ENCODE data around the gene NKAPL. TPM values are rescaled to one million over a fixed set of nuclear protein-coding genes. Genes with fewer than 3 reads are reported as not detected.

The NKAPL gene
- total and polyA plus RNA-seq, 2 of the 8 experiments (the other 6 are each of a cell fraction or from before 2014, with no cell fraction given): 0.08 TPM; not detected in 1

GRCh38 chr6:28215425-28215824, 43.7 kb upstream of the NKAPL start:
- ChIA-PET POLR2A (ENCODE audit: partially characterized antibody) (no interaction called here), CTCF (ENCODE audit: partially characterized antibody) (interaction anchor here (0.5 kb wide), 1 partner anchor 210 kb away, joined by 3 read pairs; no protein-coding TSS in a partner anchor)
- H3K4me3 ChIP-seq (ENCODE audit: extremely low read depth in 1 of 4, insufficient read depth in 2 of 4, low read depth in 3 of 4, low read length in 4 of 4): no peak overlapping the region
- H3K23ac ChIP-seq (ENCODE audit: insufficient read length): no peak overlapping the region
- peaks cover 0 to 24% (median 15%) of the 10 kb centered on the region in 4 experiments; a peak in 6 of 7 replicates for H3K27me3 ChIP-seq (replicated peaks in 1 of 4; ENCODE audit: control insufficient read depth in 3 of 4, extremely low read depth in 1 of 4, insufficient read depth in 3 of 4, low read length in 3 of 4)
- H3K23me2 ChIP-seq (ENCODE audit: low read depth, low read length): peaks cover 6% of the 10 kb centered on the region
- no peak overlapping the region for H3K56ac ChIP-seq (replicated peaks; ENCODE audit: insufficient read length, low read depth, low read length)
- H3K36me3 ChIP-seq (ENCODE audit: control insufficient read depth in 2 of 4, insufficient read depth in 4 of 4, low read length in 3 of 4): no peaks in the 10 kb centered on the region
- H3K27ac ChIP-seq (ENCODE audit: low read depth, low read length): no peak overlapping the region
- H2AK5ac ChIP-seq (ENCODE audit: low read depth, low read length): no peak overlapping the region
- H2BK5ac ChIP-seq (ENCODE audit: low read depth, low read length): no peak overlapping the region
- no peak overlapping the region for H3K9ac ChIP-seq (replicated peaks in 1 of 4; ENCODE audit: extremely low read depth in 1 of 4, low read depth in 3 of 4, low read length in 3 of 4)
- no peak overlapping the region for H3K18ac ChIP-seq (ENCODE audit: extremely low read depth, low read length)
- H4K8ac ChIP-seq (ENCODE audit: extremely low read depth, insufficient read depth, low read length): no peak overlapping the region
- no peak overlapping the region for H4K5ac ChIP-seq (ENCODE audit: insufficient read length, low read depth, low read length)
- H2BK120ac ChIP-seq (replicated peaks; ENCODE audit: low read depth, low read length): no peak overlapping the region
- WGBS, 2 experiments (ENCODE audit: extremely low coverage in 1 of 2, insufficient coverage in 1 of 2, insufficient read length in 1 of 2, insufficient replicate concordance in 2 of 2, low coverage in 1 of 2, low lambda C conversion rate in 2 of 2, missing lambda C conversion rate in 1 of 2): 89% methylated on average over 8 of the region's 8 CpGs; no CpG with 5 or more reads in 1 of the 2 experiments
- no peak overlapping the region for H2BK15ac ChIP-seq (ENCODE audit: low read length)
- H3K14ac ChIP-seq (ENCODE audit: insufficient read length): no peak overlapping the region
- no peak overlapping the region for H2BK20ac ChIP-seq (ENCODE audit: low read length)
- H4K91ac ChIP-seq (replicated peaks; ENCODE audit: insufficient read length, low read length): no peak overlapping the region
- DNase-seq (ENCODE audit: low read depth in 1 of 2, low spot score in 2 of 2) (no peak), FAIRE-seq (no peak)
- no peaks in the 10 kb centered on the region for H3K9me3 ChIP-seq (ENCODE audit: insufficient read depth in 2 of 2, low read depth in 1 of 2, low read length in 1 of 2)
- H3K79me2 ChIP-seq (ENCODE audit: control insufficient read depth in 1 of 2, insufficient read depth in 2 of 2, low read length in 2 of 2): no peaks in the 10 kb centered on the region
- peaks cover 0 to 4% (median 1%) of the 10 kb centered on the region in 4 experiments; a peak in 3 of 7 replicates for H3K4me1 ChIP-seq (replicated peaks in 1 of 4; ENCODE audit: control insufficient read depth in 3 of 4, insufficient read depth in 4 of 4, low read length in 3 of 4)
- no peak overlapping the region for H3K4me2 ChIP-seq (ENCODE audit: insufficient read depth in 1 of 2, low read depth in 2 of 2, low read length in 2 of 2)
- no peak overlapping the region for H2AFZ ChIP-seq (ENCODE audit: low read length)
- TF ChIP-seq TEAD4 (IDR thresholded peaks at IDR 0.05; ENCODE audit: low read depth, low read length) (no peak), ASH2L (IDR thresholded peaks at IDR 0.05; ENCODE audit: low read length) (no peak), CEBPB (IDR thresholded peaks at IDR 0.05; ENCODE audit: low read depth, low read length) (0 out of 2 replicates have a peak, but pooled peaks have one; percentile 28), JUND (IDR thresholded peaks at IDR 0.05; ENCODE audit: low read length) (no peak), SIN3A (conservative IDR thresholded peaks at IDR 0.05 in 1 of 2, IDR thresholded peaks at IDR 0.05 in 1 of 2; ENCODE audit: low read depth in 1 of 2, low read length in 2 of 2) (no peak), RFX5 (IDR thresholded peaks at IDR 0.05; ENCODE audit: borderline replicate concordance, low read depth, low read length) (no peak)
- H3K4ac ChIP-seq (replicated peaks; ENCODE audit: insufficient read length, low read depth, low read length): no peak overlapping the region
- no peaks in the 10 kb centered on the region; the same call in 1 of the 2 replicates for H3K79me1 ChIP-seq (ENCODE audit: low read depth, low read length)
- H2BK12ac ChIP-seq (ENCODE audit: low read depth, low read length): no peak overlapping the region
- no peaks in the 10 kb centered on the region for H4K20me1 ChIP-seq (replicated peaks in 1 of 2; ENCODE audit: control insufficient read depth in 1 of 2, insufficient read depth in 2 of 2, low read length in 2 of 2)

Data from H1 (cell line).